Glutamatergic neuron (in vitro differentiated cells): ENCODE data around the gene SMOC2. TPM values are rescaled to one million over a fixed set of nuclear protein-coding genes. Genes with fewer than 3 reads are reported as not detected.

Experiments
- DNase-seq: peaks from one replicate; pipeline ENCODE4 v3.0.0; 2022
- H3K27ac Mint-ChIP-seq: one replicate; pipeline ENCODE4 v1.8.0; 2020; ENCODE audit warnings: mild to moderate bottlenecking, mixed read lengths, inconsistent platforms; ENCODE audit not compliant: unreplicated experiment
- H3K27me3 Mint-ChIP-seq: one replicate; pipeline ENCODE4 v1.8.0; 2020; ENCODE audit warnings: mild to moderate bottlenecking, moderate library complexity, mixed read lengths, inconsistent platforms; ENCODE audit not compliant: unreplicated experiment
- H3K36me3 Mint-ChIP-seq: one replicate; pipeline ENCODE4 v1.8.0; 2020; ENCODE audit warnings: mild to moderate bottlenecking, mixed read lengths, inconsistent platforms; ENCODE audit not compliant: unreplicated experiment
- H3K4me1 Mint-ChIP-seq: one replicate; pipeline ENCODE4 v1.8.0; 2020; ENCODE audit warnings: mild to moderate bottlenecking, low read depth, mixed read lengths, inconsistent platforms; ENCODE audit not compliant: unreplicated experiment
- H3K4me3 Mint-ChIP-seq: one replicate; pipeline ENCODE4 v1.8.0; 2020; ENCODE audit warnings: mild to moderate bottlenecking, mixed read lengths, inconsistent platforms; ENCODE audit not compliant: unreplicated experiment
- H3K9me3 Mint-ChIP-seq: one replicate; pipeline ENCODE4 v1.8.0; 2020; ENCODE audit warnings: mild to moderate bottlenecking, moderate library complexity, mixed read lengths, inconsistent platforms; ENCODE audit not compliant: unreplicated experiment
- total RNA-seq: library from RNA; stranded (reverse); fragmentation: NEBNext Ultra II Directional; extraction: Animal tissue kit (Norgen Biotek cat#: 25700); gene quantifications from one replicate; pipeline ENCODE4 v1.2.1, GENCODE V29; 2021; ENCODE audit not compliant: unreplicated experiment
- TF ChIP-seq, protein P1 (sequence below): fragments of 200-600 bp; sonication (generic); IDR thresholded peaks from one replicate; pipeline ENCODE4 v1.5.0; 2021; ENCODE audit not compliant: partially characterized antibody, unreplicated experiment

The SMOC2 gene
- total RNA-seq, 1 donor from 2014 or later, result 0.44 TPM

DNA sequence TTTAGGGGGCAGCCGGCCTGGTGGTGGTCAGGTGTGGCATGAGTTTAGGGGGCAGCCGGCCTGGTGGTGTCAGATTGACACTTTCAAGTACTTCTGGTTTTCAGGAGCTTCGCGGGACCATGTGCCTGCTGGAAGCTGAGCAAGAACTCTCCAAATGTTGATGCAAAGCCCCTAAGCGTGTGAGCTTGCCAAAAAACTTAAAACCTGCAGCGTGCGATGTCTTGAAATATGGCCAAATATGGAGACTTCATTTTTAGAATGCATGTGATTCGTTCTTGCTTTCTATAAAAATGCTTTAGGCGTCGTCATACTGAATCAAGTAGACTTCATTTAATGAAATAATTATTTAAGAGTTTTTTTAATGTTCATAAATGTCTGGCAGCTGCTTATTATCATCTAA is 149.4 kb downstream of the SMOC2 start:
- H3K27me3 Mint-ChIP-seq, result peaks cover 2% of the 10 kb centered on the region
- no peaks in the 10 kb centered on the region for H3K36me3 Mint-ChIP-seq
- no peak overlapping the region for H3K4me3 Mint-ChIP-seq
- TF ChIP-seq, protein P1, sequence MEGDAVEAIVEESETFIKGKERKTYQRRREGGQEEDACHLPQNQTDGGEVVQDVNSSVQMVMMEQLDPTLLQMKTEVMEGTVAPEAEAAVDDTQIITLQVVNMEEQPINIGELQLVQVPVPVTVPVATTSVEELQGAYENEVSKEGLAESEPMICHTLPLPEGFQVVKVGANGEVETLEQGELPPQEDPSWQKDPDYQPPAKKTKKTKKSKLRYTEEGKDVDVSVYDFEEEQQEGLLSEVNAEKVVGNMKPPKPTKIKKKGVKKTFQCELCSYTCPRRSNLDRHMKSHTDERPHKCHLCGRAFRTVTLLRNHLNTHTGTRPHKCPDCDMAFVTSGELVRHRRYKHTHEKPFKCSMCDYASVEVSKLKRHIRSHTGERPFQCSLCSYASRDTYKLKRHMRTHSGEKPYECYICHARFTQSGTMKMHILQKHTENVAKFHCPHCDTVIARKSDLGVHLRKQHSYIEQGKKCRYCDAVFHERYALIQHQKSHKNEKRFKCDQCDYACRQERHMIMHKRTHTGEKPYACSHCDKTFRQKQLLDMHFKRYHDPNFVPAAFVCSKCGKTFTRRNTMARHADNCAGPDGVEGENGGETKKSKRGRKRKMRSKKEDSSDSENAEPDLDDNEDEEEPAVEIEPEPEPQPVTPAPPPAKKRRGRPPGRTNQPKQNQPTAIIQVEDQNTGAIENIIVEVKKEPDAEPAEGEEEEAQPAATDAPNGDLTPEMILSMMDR, result no peak
- no peak overlapping the region for H3K27ac Mint-ChIP-seq
- peaks cover 2% of the 10 kb centered on the region for H3K9me3 Mint-ChIP-seq
- DNase-seq, result no peak
- H3K4me1 Mint-ChIP-seq, result no peaks in the 10 kb centered on the region

DNA sequence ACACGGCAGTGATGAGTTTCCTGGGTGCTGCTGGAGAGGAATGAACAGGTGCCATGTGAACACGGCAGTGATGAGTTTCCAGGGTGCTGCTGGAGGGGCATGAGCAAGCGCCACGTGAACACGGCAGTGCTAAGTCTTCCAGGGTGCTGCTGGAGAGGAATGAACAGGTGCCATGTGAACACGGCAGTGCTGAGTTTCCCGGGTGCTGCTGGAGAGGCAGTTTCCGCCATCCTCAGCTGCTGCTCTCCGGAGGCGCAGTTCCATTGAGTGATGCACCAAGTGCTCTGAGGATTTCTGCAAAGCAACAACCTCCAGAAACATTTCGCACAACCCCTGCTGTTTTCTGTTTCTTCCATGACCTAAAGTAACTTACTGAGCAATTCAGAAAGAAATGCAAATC is 155.4 kb downstream of the SMOC2 start:
- peaks cover 4% of the 10 kb centered on the region for H3K27me3 Mint-ChIP-seq
- peaks cover 1% of the 10 kb centered on the region for H3K4me1 Mint-ChIP-seq
- DNase-seq, result no peak
- H3K36me3 Mint-ChIP-seq, result no peaks in the 10 kb centered on the region
- no peak overlapping the region for H3K4me3 Mint-ChIP-seq
- H3K27ac Mint-ChIP-seq, result no peak overlapping the region
- TF ChIP-seq, protein P1, result no peak
- peaks cover 8% of the 10 kb centered on the region for H3K9me3 Mint-ChIP-seq

DNA sequence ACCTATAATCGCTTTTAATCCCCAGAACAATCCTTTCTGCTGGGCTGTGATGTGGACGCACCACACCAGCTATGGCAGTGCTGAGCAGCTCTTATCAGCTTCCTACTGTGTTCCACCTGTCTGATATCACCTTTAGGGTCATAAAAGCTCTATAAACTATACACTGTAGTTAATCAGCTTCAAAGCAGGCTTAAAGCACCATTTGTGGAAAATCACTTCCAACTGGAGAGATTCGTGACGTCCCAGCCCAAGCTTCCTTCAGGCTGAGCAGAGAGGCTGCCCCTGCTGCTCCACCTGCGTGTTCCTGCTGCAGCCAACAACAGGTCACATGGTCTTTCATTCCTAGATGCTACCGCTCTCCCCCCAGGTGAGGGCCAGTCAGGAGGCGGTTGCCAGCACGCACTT is 156.5 kb downstream of the SMOC2 start:
- peaks cover 9% of the 10 kb centered on the region for H3K27me3 Mint-ChIP-seq
- peaks cover 13% of the 10 kb centered on the region for H3K4me1 Mint-ChIP-seq
- no peak overlapping the region for H3K4me3 Mint-ChIP-seq
- TF ChIP-seq, protein P1, result no peak
- no peak overlapping the region for H3K27ac Mint-ChIP-seq
- no peak for DNase-seq
- peaks cover 6% of the 10 kb centered on the region for H3K9me3 Mint-ChIP-seq
- H3K36me3 Mint-ChIP-seq, result no peaks in the 10 kb centered on the region

DNA sequence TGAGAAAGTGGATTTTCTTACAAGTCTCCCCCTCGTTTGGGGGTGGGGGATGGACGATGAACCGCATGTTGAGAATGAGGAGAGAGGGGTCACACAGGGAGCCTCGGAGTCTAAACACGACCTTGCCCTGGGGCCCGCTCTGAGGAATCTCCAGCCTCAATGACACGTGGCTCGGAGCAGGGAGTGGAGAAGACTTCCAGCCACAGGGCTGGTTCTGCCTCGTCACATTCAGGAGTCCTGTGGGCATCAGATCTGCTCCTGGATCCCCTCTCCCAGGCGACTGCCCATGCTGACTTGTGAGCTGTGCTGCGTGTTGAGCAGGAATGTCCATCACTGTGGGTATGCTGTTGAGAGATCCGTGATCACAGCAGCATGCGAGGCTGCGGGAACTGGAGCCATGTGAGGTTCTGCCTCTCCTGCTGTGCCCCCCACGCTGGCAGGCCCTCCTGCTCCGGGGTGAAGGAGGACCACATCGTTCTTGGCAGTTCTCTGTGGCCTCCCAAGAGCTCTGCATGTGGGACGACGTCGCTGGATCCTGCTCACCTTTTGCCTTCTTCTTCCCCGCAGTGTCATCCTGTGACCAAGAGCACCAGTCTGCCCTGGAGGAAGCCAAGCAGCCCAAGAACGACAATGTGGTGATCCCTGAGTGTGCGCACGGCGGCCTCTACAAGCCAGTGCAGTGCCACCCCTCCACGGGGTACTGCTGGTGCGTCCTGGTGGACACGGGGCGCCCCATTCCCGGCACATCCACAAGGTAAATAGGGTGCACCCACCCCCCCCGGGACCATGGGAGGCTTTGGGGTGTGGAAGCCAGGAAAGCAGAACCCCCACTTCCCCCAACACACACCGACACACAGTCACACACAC is 157.5 kb downstream of the SMOC2 start:
- no peak for DNase-seq
- peaks cover 14% of the 10 kb centered on the region for H3K27me3 Mint-ChIP-seq

DNA sequence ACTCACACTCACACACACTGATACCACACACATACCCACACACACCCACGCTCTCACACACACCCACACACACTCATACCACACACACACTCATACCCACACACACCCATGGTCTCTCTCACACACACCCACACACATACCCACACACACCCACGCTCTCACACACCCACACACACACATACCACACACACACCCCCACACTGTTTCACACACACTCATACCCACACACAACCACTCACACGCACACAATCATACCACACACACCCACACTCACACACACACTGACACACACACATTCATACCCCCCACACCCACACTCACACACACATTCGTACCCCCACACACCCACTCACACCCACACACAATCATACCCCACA is 158.1 kb downstream of the SMOC2 start:
- peaks cover 12% of the 10 kb centered on the region for H3K9me3 Mint-ChIP-seq
- no peak overlapping the region for H3K4me3 Mint-ChIP-seq
- H3K4me1 Mint-ChIP-seq, result peaks cover 23% of the 10 kb centered on the region
- H3K36me3 Mint-ChIP-seq, result no peaks in the 10 kb centered on the region
- H3K27me3 Mint-ChIP-seq, result peaks cover 14% of the 10 kb centered on the region
- TF ChIP-seq, protein P1, result no peak
- DNase-seq, result no peak
- H3K27ac Mint-ChIP-seq, result no peak overlapping the region

More for the DNA sequence above, 157.5 kb downstream of the SMOC2 start:
- no peaks in the 10 kb centered on the region for H3K36me3 Mint-ChIP-seq
- TF ChIP-seq, protein P1, result no peak
- H3K9me3 Mint-ChIP-seq, result peaks cover 12% of the 10 kb centered on the region
- no peak overlapping the region for H3K27ac Mint-ChIP-seq
- H3K4me1 Mint-ChIP-seq, result peaks cover 22% of the 10 kb centered on the region
- H3K4me3 Mint-ChIP-seq, result no peak overlapping the region
